Heart left ventricle (tissue), 16 donors: Measurements from ENCODE around the gene JAKMIP3. TPM values are rescaled to one million over a fixed set of nuclear protein-coding genes. Genes with fewer than 3 reads are reported as not detected.

Experiments used
- ATAC-seq, 4 donors: fragments of 200-7000 bp; cut with Tn5 transposase; one replicate each; pipeline ENCODE4 v1.9.1; 2020 to 2022; ENCODE audit warnings: moderate library complexity in 4 of 4, mild to moderate bottlenecking in 3 of 4, moderate number of reproducible peaks in 1 of 4
- DNase-seq, 5 donors: peaks; one replicate each; pipeline ENCODE4 v3.0.0-alpha.2; 2020
- H3K27ac ChIP-seq, 12 donors: fragments of 200-600 bp; sonication (generic) in 4 of 12; one replicate each; pipeline versions ENCODE4 v1.5.0 to v1.8.0; 2016 to 2022; ENCODE audit warnings: mild to moderate bottlenecking in 2 of 12
- H3K27me3 ChIP-seq, 9 donors: fragments of 200-600 bp; sonication (generic) in 2 of 9; one replicate each; pipeline versions ENCODE4 v1.5.1 to v1.8.0; 2016 to 2022; ENCODE audit warnings: mild to moderate bottlenecking in 3 of 9
- H3K36me3 ChIP-seq, 9 donors: fragments of 200-600 bp; sonication (generic) in 2 of 9; one replicate each; pipeline versions ENCODE4 v1.5.0 to v1.8.0; 2018 to 2022; ENCODE audit warnings: mild to moderate bottlenecking in 2 of 9
- H3K4me1 ChIP-seq, 12 donors: fragments of 200-600 bp; sonication (generic) in 4 of 12; one replicate each; pipeline versions ENCODE4 v1.5.0 to v1.8.0; 2016 to 2022; ENCODE audit warnings: mild to moderate bottlenecking in 3 of 12
- H3K4me3 ChIP-seq, 12 donors: fragments of 200-600 bp; sonication (generic) in 4 of 12; one replicate each; pipeline versions ENCODE4 v1.5.0 to v1.8.0; 2017 to 2022; ENCODE audit warnings: mild to moderate bottlenecking in 9 of 12, moderate library complexity in 4 of 12
- H3K9me3 ChIP-seq, 12 donors: fragments of 200-600 bp; sonication (generic) in 4 of 12; one replicate each; pipeline versions ENCODE4 v1.5.0 to v1.8.0; 2016 to 2022; ENCODE audit warnings: mild to moderate bottlenecking in 1 of 12
- POLR2A ChIP-seq, 2 donors: fragments of 450-650 bp; IDR thresholded peaks; one replicate each; pipeline ENCODE4 v1.6.1; 2017; ENCODE audit warnings: antibody characterized with exemption in 2 of 2, mild to moderate bottlenecking in 2 of 2, moderate library complexity in 2 of 2
- WGBS, 4 donors: extraction: QIAGEN DNeasy Blood & Tissue Kit in 2 of 4; methylation state at CpG; one replicate each; pipeline versions ENCODE4 v1.1.5 to v1.1.7; 2013 to 2018; 5-methylcytosine and 5-hydroxymethylcytosine counted together
- intact Hi-C, 10 donors: fragments of 100-400 bp; cut with DNase I; formaldehyde crosslinking; loops; one replicate each; pipeline versions ENCODE4 v1.11.1 to v1.14.2; 2022
- polyA plus RNA-seq, 2 donors: library from polyadenylated mRNA; stranded (reverse); fragments of 200-250 nt; gene quantifications; one replicate each; pipeline ENCODE4 v1.2.3, GENCODE V29; 2013
- total RNA-seq, 9 donors: library from RNA; depleted of rRNA in 2 of 9; stranded (reverse); fragments of >200 nt in 2 of 9; fragmentation: NEBNext Ultra II Directional in 3 of 9; extraction: Animal tissue kit (Norgen Biotek cat#: 25700) in 3 of 9; gene quantifications; one replicate each; pipeline versions ENCODE4 v1.1.0 to v1.2.4, GENCODE V29; 2016 to 2023
- TF ChIP-seq, protein P1 (sequence below), 12 donors: fragments of 200-600 bp; sonication (generic) in 4 of 12; IDR thresholded peaks; one replicate each; pipeline versions ENCODE4 v1.5.0 to v1.8.0; 2018 to 2022; ENCODE audit warnings: antibody characterized with exemption in 12 of 12, mild to moderate bottlenecking in 5 of 12
- donor health status: ischemic (EF 13 %, LVEDD 7.1; RV severe dilation, severe dysfunction).
- donor health status: healthy with polysubstance abuse.
- donor health status: DM: no; HTN: yes; CAD: no.
- donor health status: DM: no; HTN: no; CAD: no.
- donor health status: ischemic (EF 25% LVEDD 6.9; RV normal size, moderate dysfunction).
- donor health status: ischemic (EF 25% LVEDD 5.7; RV mildly dilated, moderate dysfunction).
- donor health status: healthy.
- donor health status: DM: yes; HTN: yes; CAD: no.
- donor health status: ischemic (EF 35%, LVEDD 5.7; RV mildly dilated, moderate dysfunction).
- donor health status: nonischemic (EF 11% LVEDD 7.7; RV severe dilation, severe dysfunction).
- donor health status: DM: yes; HTN: yes; CAD: no.
- donor health status: PGD.
- donor health status: ischemic (EF 29% LVEDD 5.4; RV normal size, mild dysfunction).
- donor health status: nonischemic (EF 23%, LVEDD 6.1; RV moderate dilation, normal function).

JAKMIP3 gene
- total and polyA plus RNA-seq, 11 donors, result 0.06 to 3.1 (median 1.3) TPM

DNA sequence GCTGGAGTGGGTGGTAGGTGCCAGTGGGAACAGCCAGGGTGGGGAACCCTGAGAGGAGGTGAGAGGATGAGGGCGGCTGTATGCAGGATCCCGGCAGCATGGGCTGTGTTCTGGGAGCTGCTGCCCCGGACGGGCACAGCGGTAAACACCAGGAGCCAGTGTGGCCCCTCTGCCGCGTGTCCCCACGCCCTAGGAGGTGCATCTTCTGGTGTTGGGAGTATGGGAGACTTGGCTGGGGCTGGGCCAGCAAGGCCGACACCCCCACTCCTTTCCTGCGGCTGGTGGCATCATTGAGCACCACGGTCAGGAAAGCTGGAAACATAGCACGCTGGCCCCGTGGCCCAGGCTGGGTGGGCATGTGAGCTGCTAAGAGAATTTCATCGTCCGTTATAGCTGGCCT, 24.4 kb upstream of the JAKMIP3 start:
- no peak for DNase-seq
- no peaks in the 10 kb centered on the region for H3K36me3 ChIP-seq
- no peaks in the 10 kb centered on the region for H3K9me3 ChIP-seq
- WGBS, 4 donors, result 83 to 90% (median 87%) methylated on average over 15 of the region's 15 CpGs
- H3K27me3 ChIP-seq, result peaks cover 0 to 38% (median 6%) of the 10 kb centered on the region in 9 donors
- TF ChIP-seq POLR2A (IDR thresholded peaks at IDR 0.05), result no peak
- TF ChIP-seq, protein P1, sequence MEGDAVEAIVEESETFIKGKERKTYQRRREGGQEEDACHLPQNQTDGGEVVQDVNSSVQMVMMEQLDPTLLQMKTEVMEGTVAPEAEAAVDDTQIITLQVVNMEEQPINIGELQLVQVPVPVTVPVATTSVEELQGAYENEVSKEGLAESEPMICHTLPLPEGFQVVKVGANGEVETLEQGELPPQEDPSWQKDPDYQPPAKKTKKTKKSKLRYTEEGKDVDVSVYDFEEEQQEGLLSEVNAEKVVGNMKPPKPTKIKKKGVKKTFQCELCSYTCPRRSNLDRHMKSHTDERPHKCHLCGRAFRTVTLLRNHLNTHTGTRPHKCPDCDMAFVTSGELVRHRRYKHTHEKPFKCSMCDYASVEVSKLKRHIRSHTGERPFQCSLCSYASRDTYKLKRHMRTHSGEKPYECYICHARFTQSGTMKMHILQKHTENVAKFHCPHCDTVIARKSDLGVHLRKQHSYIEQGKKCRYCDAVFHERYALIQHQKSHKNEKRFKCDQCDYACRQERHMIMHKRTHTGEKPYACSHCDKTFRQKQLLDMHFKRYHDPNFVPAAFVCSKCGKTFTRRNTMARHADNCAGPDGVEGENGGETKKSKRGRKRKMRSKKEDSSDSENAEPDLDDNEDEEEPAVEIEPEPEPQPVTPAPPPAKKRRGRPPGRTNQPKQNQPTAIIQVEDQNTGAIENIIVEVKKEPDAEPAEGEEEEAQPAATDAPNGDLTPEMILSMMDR (IDR thresholded peaks at IDR 0.05), result no peak
- intact Hi-C loops, result loop anchor here in 2 of 10 donors (10.0 kb wide), 1 partner anchor 93 kb away; no protein-coding TSS in a partner anchor
- no peak for ATAC-seq
- H3K4me1 ChIP-seq, result peaks cover 0 to 12% (median 0%) of the 10 kb centered on the region in 12 donors
- no peak overlapping the region for H3K4me3 ChIP-seq
- H3K27ac ChIP-seq, result no peak overlapping the region

DNA sequence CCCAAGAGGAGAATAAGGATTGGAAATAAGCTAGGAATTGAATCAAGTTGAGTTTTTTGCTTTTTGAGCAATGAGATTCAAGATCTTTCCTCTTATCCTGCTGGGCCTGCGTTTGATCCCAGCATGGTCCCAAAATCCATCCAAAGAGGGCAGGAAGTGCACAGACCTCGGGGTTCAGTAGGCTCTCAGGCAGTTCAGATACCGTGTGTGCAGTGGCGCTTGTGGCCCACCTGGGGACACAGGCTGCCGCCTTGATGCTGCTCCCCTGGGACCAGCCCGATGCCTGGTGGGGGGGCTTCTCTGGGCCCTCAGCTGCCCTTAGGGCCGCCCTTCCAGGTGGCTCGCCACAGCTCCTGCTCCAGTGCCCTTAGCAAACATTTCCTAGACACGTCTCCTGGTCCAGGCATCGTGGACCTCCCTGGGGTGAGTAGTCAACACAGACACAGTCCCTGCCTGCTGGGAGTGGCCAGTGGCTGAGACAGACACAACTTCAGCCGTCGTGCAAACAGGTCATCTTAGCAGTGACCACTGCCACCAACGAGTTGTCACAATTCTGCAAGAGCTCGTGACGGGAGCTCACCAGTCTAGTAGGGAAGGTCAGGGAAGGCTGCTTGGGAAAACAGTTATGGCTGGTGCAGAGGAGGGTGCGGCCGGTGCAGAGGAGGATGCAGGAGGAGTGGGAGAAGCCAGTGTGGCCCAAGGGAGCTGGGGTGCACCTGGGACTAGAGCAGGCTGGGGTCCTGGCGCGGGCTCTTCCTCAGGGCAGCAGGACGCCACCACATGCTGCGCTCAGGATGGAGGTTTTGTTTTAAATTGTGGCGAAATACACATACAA, 21.7 kb upstream of the JAKMIP3 start:
- H3K36me3 ChIP-seq, result no peaks in the 10 kb centered on the region
- ATAC-seq, result no peak
- H3K4me1 ChIP-seq, result no peaks in the 10 kb centered on the region
- DNase-seq, result no peak
- TF ChIP-seq, protein P1 (IDR thresholded peaks at IDR 0.05), result no peak
- no peak for TF ChIP-seq POLR2A (IDR thresholded peaks at IDR 0.05)
- H3K27me3 ChIP-seq, result peaks cover 0 to 20% (median 0%) of the 10 kb centered on the region in 9 donors
- WGBS, 4 donors, result 59 to 74% (median 64%) methylated on average over 19 to 22 of the region's 22 CpGs
- no peak overlapping the region for H3K27ac ChIP-seq
- intact Hi-C loops, result loop anchor here in 2 of 10 donors (10.0 kb wide), 1 partner anchor 91 kb away; no protein-coding TSS in a partner anchor
- H3K9me3 ChIP-seq, result no peaks in the 10 kb centered on the region
- H3K4me3 ChIP-seq, result no peak overlapping the region

DNA sequence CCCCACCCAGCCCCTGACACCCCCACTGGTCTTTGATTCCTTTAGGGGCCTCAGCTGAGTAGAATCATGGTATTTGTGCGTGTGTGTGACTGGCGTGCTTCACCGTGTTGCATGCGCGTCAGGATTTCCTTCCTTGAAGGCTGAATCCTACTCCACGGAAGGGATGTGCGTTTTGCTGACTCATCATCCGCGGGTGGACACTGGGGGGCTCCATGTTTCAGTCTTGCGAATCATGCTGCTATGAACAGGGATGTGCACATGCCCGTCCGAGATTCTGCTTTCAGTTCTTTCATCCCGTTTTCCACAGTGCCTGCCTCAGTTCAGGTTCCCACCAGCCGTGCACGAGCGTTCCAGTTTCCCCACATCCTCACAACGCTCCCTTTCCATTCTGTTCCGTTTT, 20.9 kb upstream of the JAKMIP3 start:
- no peak for ATAC-seq
- H3K4me1 ChIP-seq, result no peaks in the 10 kb centered on the region
- no peak overlapping the region for H3K27ac ChIP-seq
- intact Hi-C loops, result loop anchor here in 2 of 10 donors (10.0 kb wide), 1 partner anchor 90 kb away; no protein-coding TSS in a partner anchor
- 82 to 88% (median 85%) methylated on average over 18 of the region's 18 CpGs for WGBS, 4 donors
- no peak for TF ChIP-seq POLR2A (IDR thresholded peaks at IDR 0.05)
- TF ChIP-seq, protein P1 (IDR thresholded peaks at IDR 0.05), result no peak
- no peak overlapping the region for H3K4me3 ChIP-seq
- peaks cover 0 to 20% (median 0%) of the 10 kb centered on the region in 9 donors for H3K27me3 ChIP-seq
- DNase-seq, result no peak
- H3K9me3 ChIP-seq, result no peaks in the 10 kb centered on the region
- H3K36me3 ChIP-seq, result no peaks in the 10 kb centered on the region

DNA sequence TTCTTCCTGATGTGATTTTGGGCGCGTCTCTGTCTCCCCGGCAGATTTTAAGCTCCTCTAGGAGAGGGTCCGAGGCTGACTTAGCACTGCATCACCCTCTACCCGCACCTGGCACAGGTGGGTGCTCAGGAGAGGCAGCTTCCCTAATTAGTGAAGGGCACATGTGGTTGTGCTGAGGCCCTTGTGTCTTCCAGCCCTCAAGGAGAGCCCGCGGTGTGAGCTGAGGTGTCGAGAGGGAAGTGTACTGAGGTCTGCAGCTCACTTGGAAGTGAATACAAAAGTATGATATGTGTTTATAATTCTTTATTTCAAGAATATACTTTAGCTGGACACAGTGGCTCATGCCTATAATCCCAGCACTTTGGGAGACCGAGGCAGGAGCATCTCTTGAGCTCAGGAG, 20.4 kb upstream of the JAKMIP3 start:
- ATAC-seq (no peak), DNase-seq (no peak)
- no peak overlapping the region for H3K27ac ChIP-seq
- WGBS, 4 donors, result 84 to 92% (median 89%) methylated on average over 9 of the region's 9 CpGs
- no peaks in the 10 kb centered on the region for H3K9me3 ChIP-seq
- H3K36me3 ChIP-seq, result no peaks in the 10 kb centered on the region
- TF ChIP-seq, protein P1 (IDR thresholded peaks at IDR 0.05), result no peak
- TF ChIP-seq POLR2A (IDR thresholded peaks at IDR 0.05), result no peak
- intact Hi-C loops, result loop anchor here in 2 of 10 donors (10.0 kb wide), 1 partner anchor 89 kb away; no protein-coding TSS in a partner anchor
- H3K27me3 ChIP-seq, result peaks cover 0 to 20% (median 0%) of the 10 kb centered on the region in 9 donors
- H3K4me1 ChIP-seq, result no peaks in the 10 kb centered on the region
- H3K4me3 ChIP-seq, result no peak overlapping the region
